K562 (cell line): Measurements from ENCODE around the gene LGALS13. TPM values are rescaled to one million over a fixed set of nuclear protein-coding genes. Genes with fewer than 3 reads are reported as not detected.

Source experiments
- ATAC-seq: fragments of 200-7000 bp; cut with Tn5 transposase; 3 replicates; pipeline ENCODE4 v1.9.1; 2020; ENCODE audit warnings: moderate library complexity
- BruUV-seq: library from RNA; stranded (reverse); fragments of 400-500 nt; replicated peaks from 2 replicates; lab custom pipeline; 2021; lab: Mats Ljungman, UMichigan
- CTCF ChIA-PET: fragments of 300-600 bp; formaldehyde crosslinking; extraction: SDS; loops from one replicate; lab custom pipeline; 2021; ENCODE audit warnings: low intra/inter-chr PET ratio; lab: Yijun Ruan, JAX
- POLR2A ChIA-PET: fragments of 300-600, 350-650 bp; sonication (Branson Sonifier 250); formaldehyde crosslinking; extraction: SDS; loops from one replicate; lab custom pipeline; 2021; ENCODE audit warnings: antibody characterized with exemption, inconsistent platforms; lab: Yijun Ruan, JAX
- DNase-seq, 4 experiments: peaks; one replicate each; pipeline versions ENCODE4 v3.0.0 to v3.0.0-alpha.2; 2011 to 2018; ENCODE audit warnings: low spot score in 3 of 4, mixed read lengths in 3 of 4; ENCODE audit errors: extremely low read depth in 1 of 4
- FAIRE-seq: peaks from 2 replicates; lab custom pipeline; 2011; peaks lifted over from hg19 to GRCh38; lab: Jason Lieb, UNC
- H2AFZ ChIP-seq: 2 replicates; pipeline ENCODE4 v1.6.0; 2011; ENCODE audit warnings: low read depth, low read length, control low read depth, inconsistent platforms
- H3K27ac ChIP-seq: fragments of 200-600 bp; 3 replicates; pipeline ENCODE4 v1.8.0; 2011; ENCODE audit warnings: low read depth, mild to moderate bottlenecking, control low read depth, inconsistent platforms, low read length, moderate library complexity, mixed read lengths; ENCODE audit errors: extremely low read depth
- H3K27me3 ChIP-seq, 2 experiments: fragments of 300-600 bp in 1 of 2; 2 replicates in 1 of 2; 3 replicates in 1 of 2; pipeline versions ENCODE4 v1.6.0 to v1.8.0; 2011; ENCODE audit warnings: inconsistent platforms in 2 of 2, low read length in 2 of 2, mild to moderate bottlenecking in 1 of 2, mixed read lengths in 1 of 2, moderate library complexity in 1 of 2; ENCODE audit not compliant: control insufficient read depth in 2 of 2, insufficient read depth in 2 of 2
- H3K36me3 ChIP-seq: fragments of 300-600 bp; 3 replicates; pipeline ENCODE4 v1.8.0; 2011; ENCODE audit warnings: mild to moderate bottlenecking, low read length, inconsistent platforms; ENCODE audit not compliant: control insufficient read depth, insufficient read depth
- H3K4me1 ChIP-seq, 2 experiments: fragments of 200-600 bp in 1 of 2; replicated peaks in 1 of 2; 2 replicates in 1 of 2; 3 replicates in 1 of 2; pipeline versions ENCODE4 v1.5.1 to v1.8.0; 2011; ENCODE audit warnings: inconsistent platforms in 2 of 2, low read length in 2 of 2, mild to moderate bottlenecking in 1 of 2, mixed read lengths in 1 of 2, moderate library complexity in 1 of 2; ENCODE audit not compliant: control insufficient read depth in 2 of 2, insufficient read depth in 2 of 2
- H3K4me2 ChIP-seq: 2 replicates; pipeline ENCODE4 v1.6.1; 2011; ENCODE audit warnings: low read length, control low read depth, inconsistent platforms, mixed read lengths; ENCODE audit not compliant: insufficient read depth
- H3K4me3 ChIP-seq: fragments of 200-600 bp; sonication (generic), shearing (Covaris generic); 2 replicates; pipeline ENCODE4 v1.5.1; 2016; ENCODE audit warnings: control low read depth, inconsistent platforms
- H3K79me2 ChIP-seq: fragments of 200-600 bp; 3 replicates; pipeline ENCODE4 v1.8.0; 2011; ENCODE audit warnings: low read length, inconsistent platforms; ENCODE audit not compliant: control insufficient read depth, insufficient read depth
- H3K9ac ChIP-seq, 2 experiments: 2 replicates each; pipeline versions ENCODE4 v1.6.0 to v1.6.1; 2011; ENCODE audit warnings: low read depth in 2 of 2, low read length in 2 of 2, control low read depth in 1 of 2, inconsistent platforms in 1 of 2, mild to moderate bottlenecking in 1 of 2, mixed read lengths in 1 of 2; ENCODE audit not compliant: insufficient read depth in 1 of 2
- H3K9me1 ChIP-seq: one replicate; pipeline ENCODE4 v1.6.0; 2011; ENCODE audit warnings: inconsistent platforms, mild to moderate bottlenecking, low read length, moderate library complexity; ENCODE audit not compliant: control insufficient read depth, insufficient read depth
- H3K9me3 ChIP-seq: replicated peaks from 2 replicates; pipeline ENCODE4 v1.5.1; 2011; ENCODE audit warnings: low read depth, low read length, inconsistent platforms; ENCODE audit not compliant: control insufficient read depth, insufficient read depth
- H4K20me1 ChIP-seq: replicated peaks from 2 replicates; pipeline ENCODE4 v1.6.1; 2011; ENCODE audit warnings: low read length, inconsistent platforms, mixed read lengths; ENCODE audit not compliant: control insufficient read depth, insufficient read depth
- ASH1L ChIP-seq: fragments of 450-650 bp; IDR thresholded peaks from 2 replicates; pipeline ENCODE4 v1.6.1; 2018; ENCODE audit warnings: borderline replicate concordance, mild to moderate bottlenecking, low read depth; ENCODE audit not compliant: partially characterized antibody
- CBFA2T3 ChIP-seq: fragments of 450-650 bp; IDR thresholded peaks from 2 replicates; pipeline ENCODE4 v1.6.1; 2017
- HCFC1 ChIP-seq: IDR thresholded peaks from 2 replicates; pipeline ENCODE4 v1.6.1; 2012; ENCODE audit warnings: low read depth, low read length, improper control_type of control experiment
- ID3 ChIP-seq, 2 experiments: fragments of 250-450 bp in 1 of 2; fragments of 450-650 bp in 1 of 2; sonication (Bioruptor Pico) in 1 of 2; IDR thresholded peaks; 2 replicates each; pipeline versions ENCODE4 v1.6.1 to v1.8.0; 2016 to 2021; ENCODE audit warnings: mild to moderate bottlenecking in 2 of 2, moderate library complexity in 2 of 2, missing compliant biosample characterization in 1 of 2, missing genetic modification characterization in 1 of 2
- JUND ChIP-seq, 2 experiments: IDR thresholded peaks; 2 replicates in 1 of 2; 3 replicates in 1 of 2; pipeline ENCODE4 v1.6.1; 2011; ENCODE audit warnings: borderline replicate concordance in 2 of 2, low read depth in 2 of 2, low read length in 2 of 2, improper control_type of control experiment in 1 of 2, missing biosample characterization in 1 of 2, missing genetic modification characterization in 1 of 2, missing genetic modification reagents in 1 of 2
- LCOR ChIP-seq: sonication (generic); formaldehyde crosslinking; IDR thresholded peaks from 2 replicates; pipeline ENCODE4 v1.8.0; 2022; ENCODE audit warnings: mild to moderate bottlenecking, missing genetic modification reagents
- NFATC3 ChIP-seq: fragments of 450-650 bp; IDR thresholded peaks from 2 replicates; pipeline ENCODE4 v1.6.1; 2017; ENCODE audit warnings: mild to moderate bottlenecking
- SMARCA4 ChIP-seq: fragments of 450-650 bp; IDR thresholded peaks from 2 replicates; pipeline ENCODE4 v1.6.1; 2016
- TAF1 ChIP-seq: IDR thresholded peaks from 2 replicates; pipeline ENCODE4 v1.6.1; 2011; ENCODE audit warnings: mild to moderate bottlenecking, low read length, moderate library complexity; ENCODE audit not compliant: insufficient read depth, control insufficient read depth, severe bottlenecking; ENCODE audit errors: extremely low read depth
- TARDBP ChIP-seq: fragments of 450-650 bp; IDR thresholded peaks from 2 replicates; pipeline ENCODE4 v1.6.1; 2016
- TCF7 ChIP-seq: sonication (generic); IDR thresholded peaks from 2 replicates; pipeline ENCODE4 v1.6.1; 2016; ENCODE audit warnings: antibody characterized with exemption, borderline replicate concordance
- YBX1 ChIP-seq: fragments of 450-650 bp; IDR thresholded peaks from 2 replicates; pipeline ENCODE4 v1.7.1; 2016; ENCODE audit warnings: mild to moderate bottlenecking
- ZFX ChIP-seq: sonication (generic); formaldehyde crosslinking; IDR thresholded peaks from 2 replicates; pipeline ENCODE4 v1.8.0; 2022; ENCODE audit warnings: mild to moderate bottlenecking, missing genetic modification reagents, moderate library complexity
- ZNF232 ChIP-seq: sonication (generic); formaldehyde crosslinking; IDR thresholded peaks from 2 replicates; pipeline ENCODE4 v1.8.0; 2022; ENCODE audit warnings: mild to moderate bottlenecking, missing genetic modification reagents
- ZNF507 ChIP-seq: conservative IDR thresholded peaks from 2 replicates; pipeline ENCODE4 v1.6.1; 2017; ENCODE audit warnings: missing genetic modification characterization, missing compliant biosample characterization
- WGBS: fragments of 100-300 bp; shearing (Covaris generic); methylation state at CpG from one replicate; pipeline ENCODE4 v1.1.6; 2016; ENCODE audit warnings: low coverage, mixed read lengths; ENCODE audit not compliant: insufficient coverage; ENCODE audit errors: missing lambda C conversion rate; 5-methylcytosine and 5-hydroxymethylcytosine counted together
- in situ Hi-C: fragments of 300-500 bp; cut with MboI; formaldehyde crosslinking; loops from 4 replicates; pipeline ENCODE4 v1.15.0; 2018; ENCODE audit warnings: inconsistent platforms, mixed read lengths
- intact Hi-C: fragments of 100-400 bp; cut with micrococcal nuclease; formaldehyde crosslinking; loops from 2 replicates; pipeline ENCODE4 v1.14.2; 2022
- polyA plus RNA-seq, 8 experiments: library from polyadenylated mRNA; depleted of rRNA in 4 of 8; stranded (reverse) in 5 of 8; unstranded in 3 of 8; fragments of >200 nt; fragmentation: Nextera tagmentation in 2 of 8; fragmentation: Illumina TruSeq in 1 of 8; extraction: Ambion mirVana in 2 of 8; extraction: Trizol in 1 of 8; gene quantifications; 2 replicates each; pipeline versions ENCODE4 v1.2.1 to v1.2.3, GENCODE V29; 2011 to 2014; ENCODE audit warnings: inconsistent platforms in 1 of 8, missing spikeins in 1 of 8
- total RNA-seq, 7 experiments: library from RNA; depleted of rRNA in 6 of 7; stranded (reverse); fragments of >200 nt in 6 of 7; fragmentation: Illumina TruSeq in 2 of 7; extraction: Trizol in 2 of 7; gene quantifications; 2 replicates each; pipeline versions ENCODE4 v1.2.1 to v1.2.3, GENCODE V29; 2011 to 2021; ENCODE audit warnings: low replicate concordance in 1 of 7

Gene LGALS13
- total and polyA plus RNA-seq, 9 of the 15 experiments (the other 6 are each of a cell fraction or from before 2014, with no cell fraction given), result 0.11 to 0.43 TPM; not detected in 7

- FAIRE-seq, result no peak
- intact Hi-C loops, result no loop called here
- TF ChIP-seq LCOR (CRISPR knock-in tag) (no peak), ZFX (no peak), ID3 (CRISPR knock-in tag; IDR thresholded peaks at IDR 0.05) (no peak), ID3 (tag; IDR thresholded peaks at IDR 0.05) (no peak), TCF7 (no peak), SMARCA4 (no peak), HCFC1 (no peak), YBX1 (no peak), ZNF232 (CRISPR knock-in tag) (no peak), JUND (IDR thresholded peaks at IDR 0.05; ENCODE audit: borderline replicate concordance, low read depth, low read length) (no peak), JUND (tag; IDR thresholded peaks at IDR 0.05; ENCODE audit: borderline replicate concordance, low read depth, low read length) (no peak), NFATC3 (no peak), CBFA2T3 (no peak), TAF1 (no peak), ZNF507 (tag) (no peak), ASH1L (no peak), TARDBP (no peak)
- H3K27ac ChIP-seq, result no peak overlapping the region
- no peak overlapping the region for H3K9ac ChIP-seq
- no peaks in the 10 kb centered on the region for H3K9me1 ChIP-seq
- no peaks in the 10 kb centered on the region for H3K4me1 ChIP-seq
- no peak overlapping the region for H2AFZ ChIP-seq
- BruUV-seq, result no TSS peak
- H4K20me1 ChIP-seq, result no peaks in the 10 kb centered on the region
- no peak overlapping the region for H3K4me3 ChIP-seq
- POLR2A ChIA-PET, result no interaction called here
- no peaks in the 10 kb centered on the region for H3K36me3 ChIP-seq
- H3K4me2 ChIP-seq, result no peak overlapping the region
- H3K9me3 ChIP-seq, result no peaks in the 10 kb centered on the region
- no peak for ATAC-seq
- in situ Hi-C loops, result no loop called here
- DNase-seq, result no peak
- CTCF ChIA-PET, result no interaction called here
- whole genome bisulfite sequencing, result 0% methylated on average over 7 of the region's 7 CpGs
- H3K27me3 ChIP-seq, result no peaks in the 10 kb centered on the region; a peak in 1 of 5 replicates
- H3K79me2 ChIP-seq, result no peaks in the 10 kb centered on the region
These were observed 9.9 kb upstream of the LGALS13 start for GRCh38 chr19:39592381-39592780.
